HEK293 (cell line): ENCODE results near the gene FGD6.

Experiments
- CTCF ChIA-PET: fragments of 350-600 bp; formaldehyde crosslinking; extraction: SDS; loops from one replicate; lab custom pipeline; 2021; ENCODE audit warnings: antibody characterized with exemption; lab: Yijun Ruan, JAX
- POLR2A ChIA-PET: fragments of 300-600 bp; formaldehyde crosslinking; extraction: SDS; loops from one replicate; lab custom pipeline; 2020; ENCODE audit warnings: antibody characterized with exemption, inconsistent platforms; lab: Yijun Ruan, JAX
- H3K27ac ChIP-seq: fragments of 200-500 bp; sonication (Bioruptor generic); 2 replicates; pipeline ENCODE4 v1.5.1; 2014; ENCODE audit warnings: low read depth, low read length, control low read depth, inconsistent platforms; ENCODE audit errors: extremely low read depth
- H3K36me3 ChIP-seq, 2 experiments: fragments of 200-500 bp in 1 of 2; sonication (Bioruptor generic) in 1 of 2; 1 replicate in 1 of 2; 2 replicates in 1 of 2; pipeline ENCODE4 v1.5.1; 2014 to 2017; ENCODE audit warnings: inconsistent platforms in 2 of 2, low read length in 2 of 2; ENCODE audit not compliant: control insufficient read depth in 2 of 2, insufficient read depth in 1 of 2
- H3K4me1 ChIP-seq: fragments of 200-500 bp; sonication (Bioruptor generic); 2 replicates; pipeline ENCODE4 v1.5.1; 2014; ENCODE audit warnings: mild to moderate bottlenecking, low read length, inconsistent platforms; ENCODE audit not compliant: control insufficient read depth, insufficient read depth
- H3K4me3 ChIP-seq: 2 replicates; pipeline ENCODE4 v1.5.1; 2011; ENCODE audit warnings: low read depth, mild to moderate bottlenecking, control low read depth, low read length, moderate library complexity
- H3K9me3 ChIP-seq: fragments of 200-500 bp; sonication (Bioruptor generic); 2 replicates; pipeline ENCODE4 v1.5.1; 2014; ENCODE audit warnings: low read depth, low read length, inconsistent platforms; ENCODE audit not compliant: control insufficient read depth, insufficient read depth
- GFI1B ChIP-seq: fragments of 450-650 bp; formaldehyde crosslinking; IDR thresholded peaks from 2 replicates; pipeline ENCODE4 v1.5.1; 2016; ENCODE audit warnings: missing biosample characterization, missing genetic modification characterization
- GLI2 ChIP-seq: fragments of 450-650 bp; formaldehyde crosslinking; IDR thresholded peaks from 2 replicates; pipeline ENCODE4; 2017; ENCODE audit warnings: missing biosample characterization, missing genetic modification characterization, low read depth, borderline replicate concordance
- KLF7 ChIP-seq: fragments of 450-650 bp; formaldehyde crosslinking; IDR thresholded peaks from 2 replicates; pipeline ENCODE4 v1.5.1; 2016; ENCODE audit warnings: missing biosample characterization, missing genetic modification characterization, borderline replicate concordance
- KLF9 ChIP-seq: fragments of 450-650 bp; formaldehyde crosslinking; IDR thresholded peaks from 2 replicates; pipeline ENCODE4 v1.5.1; 2016; ENCODE audit warnings: missing biosample characterization, missing genetic modification characterization, low read depth
- OSR2 ChIP-seq: fragments of 450-650 bp; formaldehyde crosslinking; IDR thresholded peaks from 2 replicates; pipeline ENCODE4 v1.5.1; 2016; ENCODE audit warnings: missing biosample characterization, missing genetic modification characterization
- PRDM4 ChIP-seq: fragments of 450-650 bp; formaldehyde crosslinking; IDR thresholded peaks from 2 replicates; pipeline ENCODE4 v1.5.1; 2017; ENCODE audit warnings: missing biosample characterization, missing genetic modification characterization
- PRDM6 ChIP-seq: fragments of 450-650 bp; formaldehyde crosslinking; IDR thresholded peaks from 2 replicates; pipeline ENCODE4 v1.5.1; 2017; ENCODE audit warnings: missing biosample characterization, missing genetic modification characterization
- SCRT2 ChIP-seq: fragments of 450-650 bp; formaldehyde crosslinking; IDR thresholded peaks from 2 replicates; pipeline ENCODE4 v1.5.1; 2016; ENCODE audit warnings: missing biosample characterization, missing genetic modification characterization
- YY2 ChIP-seq: fragments of 450-650 bp; formaldehyde crosslinking; IDR thresholded peaks from 2 replicates; pipeline ENCODE4 v1.5.1; 2016; ENCODE audit warnings: missing biosample characterization, missing genetic modification characterization
- ZNF10 ChIP-seq: fragments of 450-650 bp; formaldehyde crosslinking; IDR thresholded peaks from 2 replicates; pipeline ENCODE4 v1.5.1; 2017; ENCODE audit warnings: missing biosample characterization, missing genetic modification characterization
- ZNF16 ChIP-seq: fragments of 450-650 bp; formaldehyde crosslinking; IDR thresholded peaks from 2 replicates; pipeline ENCODE4 v1.5.1; 2016; ENCODE audit warnings: low read depth, missing biosample characterization, missing genetic modification characterization
- ZNF175 ChIP-seq: fragments of 450-650 bp; formaldehyde crosslinking; IDR thresholded peaks from 2 replicates; pipeline ENCODE4 v1.5.1; 2016; ENCODE audit warnings: missing biosample characterization, missing genetic modification characterization
- ZNF2 ChIP-seq: fragments of 450-650 bp; formaldehyde crosslinking; IDR thresholded peaks from 2 replicates; pipeline ENCODE4 v1.5.1; 2016; ENCODE audit warnings: missing biosample characterization, missing genetic modification characterization
- ZNF423 ChIP-seq: fragments of 450-650 bp; formaldehyde crosslinking; IDR thresholded peaks from 2 replicates; pipeline ENCODE4 v1.5.1; 2016; ENCODE audit warnings: missing biosample characterization, missing genetic modification characterization
- ZNF449 ChIP-seq: fragments of 450-650 bp; formaldehyde crosslinking; IDR thresholded peaks from 2 replicates; pipeline ENCODE4 v1.5.1; 2017; ENCODE audit warnings: missing biosample characterization, mild to moderate bottlenecking, missing genetic modification characterization, moderate library complexity
- ZNF473 ChIP-seq: fragments of 450-650 bp; formaldehyde crosslinking; IDR thresholded peaks from 2 replicates; pipeline ENCODE4 v1.5.1; 2017; ENCODE audit warnings: missing biosample characterization, missing genetic modification characterization
- ZNF488 ChIP-seq: fragments of 450-650 bp; formaldehyde crosslinking; IDR thresholded peaks from 2 replicates; pipeline ENCODE4 v1.5.1; 2016; ENCODE audit warnings: missing biosample characterization, missing genetic modification characterization
- ZNF548 ChIP-seq: fragments of 450-650 bp; formaldehyde crosslinking; IDR thresholded peaks from 2 replicates; pipeline ENCODE4 v1.5.1; 2016; ENCODE audit warnings: missing biosample characterization, missing genetic modification characterization
- ZNF585B ChIP-seq: fragments of 450-650 bp; formaldehyde crosslinking; IDR thresholded peaks from 2 replicates; pipeline ENCODE4 v1.5.1; 2016; ENCODE audit warnings: missing biosample characterization, missing genetic modification characterization
- ZNF621 ChIP-seq: fragments of 450-650 bp; formaldehyde crosslinking; IDR thresholded peaks from 2 replicates; pipeline ENCODE4 v1.5.1; 2017; ENCODE audit warnings: missing biosample characterization, missing genetic modification characterization
- ZNF654 ChIP-seq: fragments of 450-650 bp; formaldehyde crosslinking; IDR thresholded peaks from 2 replicates; pipeline ENCODE4 v1.5.1; 2016; ENCODE audit warnings: low read depth, missing biosample characterization, missing genetic modification characterization
- ZNF660 ChIP-seq: fragments of 450-650 bp; IDR thresholded peaks from 2 replicates; pipeline ENCODE4 v1.5.1; 2018; ENCODE audit warnings: missing biosample characterization, mild to moderate bottlenecking, missing genetic modification characterization
- ZNF785 ChIP-seq: fragments of 450-650 bp; formaldehyde crosslinking; IDR thresholded peaks from 2 replicates; pipeline ENCODE4 v1.5.1; 2016; ENCODE audit warnings: missing biosample characterization, missing genetic modification characterization

Gene FGD6

GRCh38 chr12:95173392-95174251, 43.6 kb downstream of the FGD6 start:
- H3K27ac ChIP-seq, result no peak overlapping the region
- POLR2A ChIA-PET, result no interaction called here
- TF ChIP-seq KLF9 (tag by site-specific recombination), result no peak
- TF ChIP-seq PRDM6, result no peak
- no peak for TF ChIP-seq PRDM4 (tag by site-specific recombination)
- no peak for TF ChIP-seq YY2 (tag by site-specific recombination)
- TF ChIP-seq ZNF423 (tag by site-specific recombination), result 0 out of 2 replicates have a peak, but pooled peaks have one; percentile 38
- no peak for TF ChIP-seq ZNF785
- TF ChIP-seq ZNF16 (tag by site-specific recombination), result no peak
- TF ChIP-seq OSR2, result 0 out of 2 replicates have a peak, but pooled peaks have one; percentile 16
- no peak for TF ChIP-seq ZNF488 (tag by site-specific recombination)
- TF ChIP-seq ZNF449 (tag by site-specific recombination), result peak; percentile 92
- no peak for TF ChIP-seq ZNF585B (tag by site-specific recombination)
- no peak for TF ChIP-seq ZNF654 (tag by site-specific recombination)
- peak; percentile 71 for TF ChIP-seq SCRT2 (tag by site-specific recombination)
- no peak for TF ChIP-seq ZNF660
- no peak for TF ChIP-seq ZNF10 (tag by site-specific recombination)
- TF ChIP-seq, all 188 proteins: peak for 4
- Histone ChIP-seq H3K36me3 (no peaks in the 10 kb centered on the region), H3K4me3 (no peak overlapping the region), H3K4me1 (peaks cover 5% of the 10 kb centered on the region; the same call in 1 of the 2 replicates), H3K9me3 (no peaks in the 10 kb centered on the region)
- CTCF ChIA-PET, result interaction anchor here (1.0 kb wide), 1 partner anchor 28 kb away, joined by 4 read pairs; no protein-coding TSS in a partner anchor

- H3K4me1 ChIP-seq, result peaks cover 5% of the 10 kb centered on the region; the same call in 1 of the 2 replicates
- H3K36me3 ChIP-seq, result no peaks in the 10 kb centered on the region; a peak in 1 of 3 replicates
- TF ChIP-seq ZNF488 (tag by site-specific recombination), result no peak
- no peak for TF ChIP-seq ZNF2 (tag by site-specific recombination)
- no peak for TF ChIP-seq GFI1B
- no peak for TF ChIP-seq GLI2 (tag by site-specific recombination)
- TF ChIP-seq KLF7 (tag by site-specific recombination), result no peak
- TF ChIP-seq ZNF548 (tag by site-specific recombination), result no peak
- no peak for TF ChIP-seq ZNF473
- TF ChIP-seq ZNF621, result no peak
- no peak for TF ChIP-seq ZNF175 (tag by site-specific recombination)
- TF ChIP-seq, all 188 proteins: peak for 0
- Histone ChIP-seq H3K4me3 (no peak overlapping the region), H3K27ac (no peak overlapping the region), H3K9me3 (no peaks in the 10 kb centered on the region)
- POLR2A ChIA-PET, result no interaction called here
- CTCF ChIA-PET, result no interaction called here
Measured at GRCh38 chr12:95169368-95169767, 47.9 kb downstream of the FGD6 start.
